ENCODE data around the gene ADGRF4.
A peak's percentile ranks its signal among the peaks of the same experiment; 100 is the strongest.

Gene ADGRF4, protein sequence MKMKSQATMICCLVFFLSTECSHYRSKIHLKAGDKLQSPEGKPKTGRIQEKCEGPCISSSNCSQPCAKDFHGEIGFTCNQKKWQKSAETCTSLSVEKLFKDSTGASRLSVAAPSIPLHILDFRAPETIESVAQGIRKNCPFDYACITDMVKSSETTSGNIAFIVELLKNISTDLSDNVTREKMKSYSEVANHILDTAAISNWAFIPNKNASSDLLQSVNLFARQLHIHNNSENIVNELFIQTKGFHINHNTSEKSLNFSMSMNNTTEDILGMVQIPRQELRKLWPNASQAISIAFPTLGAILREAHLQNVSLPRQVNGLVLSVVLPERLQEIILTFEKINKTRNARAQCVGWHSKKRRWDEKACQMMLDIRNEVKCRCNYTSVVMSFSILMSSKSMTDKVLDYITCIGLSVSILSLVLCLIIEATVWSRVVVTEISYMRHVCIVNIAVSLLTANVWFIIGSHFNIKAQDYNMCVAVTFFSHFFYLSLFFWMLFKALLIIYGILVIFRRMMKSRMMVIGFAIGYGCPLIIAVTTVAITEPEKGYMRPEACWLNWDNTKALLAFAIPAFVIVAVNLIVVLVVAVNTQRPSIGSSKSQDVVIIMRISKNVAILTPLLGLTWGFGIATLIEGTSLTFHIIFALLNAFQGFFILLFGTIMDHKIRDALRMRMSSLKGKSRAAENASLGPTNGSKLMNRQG

GRCh38 chr6:47698342-47698787 lies at the start of gene ADGRF4:
ADGRF4 (plus strand) TSS chr6:47698580; CDS start chr6:47707246, 8,666 bp downstream.
- DNase-seq, result no peak

DNA sequence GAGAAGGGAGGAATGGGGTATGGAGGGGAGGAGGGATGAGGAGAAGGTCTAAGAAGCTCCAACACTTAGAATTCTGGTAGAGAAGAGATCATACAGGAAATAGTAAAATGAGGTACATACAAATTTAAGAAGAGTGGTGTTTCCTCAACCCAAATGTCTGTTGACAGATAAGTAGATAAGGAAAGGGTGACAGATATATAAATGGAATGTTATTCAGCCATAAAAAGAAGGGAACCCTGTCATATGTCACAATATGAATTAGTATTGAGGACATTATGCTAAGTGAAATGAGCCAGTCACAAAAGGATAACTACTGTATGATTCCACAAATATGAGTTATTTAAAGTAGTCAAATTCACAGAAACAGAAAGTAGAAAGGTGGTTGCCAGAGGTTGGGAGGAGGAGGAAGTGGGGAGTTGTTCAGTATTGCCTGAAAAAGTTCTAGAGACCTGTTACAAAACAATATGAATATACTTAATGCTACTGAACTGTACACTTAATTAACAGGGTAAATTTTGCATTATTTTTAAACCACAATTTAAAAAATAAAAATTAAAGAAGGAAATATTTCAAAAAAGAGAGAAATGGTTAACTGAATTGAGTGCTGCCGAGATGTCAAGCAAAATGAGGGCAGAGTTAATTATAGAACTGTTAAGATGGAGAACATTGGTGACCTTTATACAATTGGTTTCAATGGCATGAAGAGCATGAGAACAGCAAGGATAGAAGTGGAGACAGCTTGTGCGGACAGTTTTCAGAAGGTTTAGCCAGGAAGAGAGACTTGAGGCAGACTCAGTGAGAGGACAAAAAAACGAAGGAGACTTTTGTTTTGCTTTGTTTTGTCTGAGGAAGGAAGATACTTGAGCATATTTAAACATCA lies 47.6 kb upstream of the ADGRF4 start:
- no peak for DNase-seq

DNA sequence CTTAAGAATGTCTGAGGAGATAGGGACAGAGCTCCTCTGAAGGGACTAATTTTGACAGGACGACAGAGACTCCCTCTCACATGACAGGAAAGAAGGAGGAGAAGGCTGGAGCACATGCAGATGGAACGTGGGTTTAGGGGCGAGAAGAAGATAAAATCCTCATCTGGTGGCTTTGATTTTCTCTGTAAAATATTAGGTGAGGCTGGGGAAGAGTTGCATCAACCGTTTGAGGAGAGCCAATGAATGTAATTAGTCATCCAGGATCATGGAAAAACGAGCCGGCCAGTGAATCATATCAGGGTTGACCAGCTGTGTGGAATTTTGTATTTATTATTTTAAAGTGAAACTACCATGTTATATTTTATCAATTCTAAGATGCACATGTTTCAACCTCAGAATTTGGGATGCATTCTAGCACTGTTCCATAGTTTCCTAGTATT lies 46.9 kb upstream of the ADGRF4 start:
- no peak for DNase-seq

DNA sequence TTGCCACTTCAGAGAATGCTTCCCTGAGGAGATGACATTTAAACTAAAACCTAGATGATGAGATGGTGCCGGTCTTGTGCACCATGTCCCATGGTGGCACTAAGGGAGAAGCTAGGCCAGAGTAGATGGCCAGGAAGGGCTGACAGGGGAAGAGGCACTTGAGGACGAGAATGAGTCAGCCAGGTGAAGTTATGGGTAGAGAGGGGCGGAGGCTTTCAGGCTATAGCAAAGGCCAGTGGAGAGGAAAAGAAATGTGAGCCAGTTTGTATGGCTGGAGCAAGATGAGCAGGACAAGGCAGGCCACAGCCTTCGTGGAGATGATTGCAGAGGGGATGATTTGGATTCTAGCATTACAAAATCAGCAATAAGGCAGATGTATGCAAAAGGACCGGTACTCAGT lies 44.7 kb upstream of the ADGRF4 start:
- DNase-seq, result no peak

DNA sequence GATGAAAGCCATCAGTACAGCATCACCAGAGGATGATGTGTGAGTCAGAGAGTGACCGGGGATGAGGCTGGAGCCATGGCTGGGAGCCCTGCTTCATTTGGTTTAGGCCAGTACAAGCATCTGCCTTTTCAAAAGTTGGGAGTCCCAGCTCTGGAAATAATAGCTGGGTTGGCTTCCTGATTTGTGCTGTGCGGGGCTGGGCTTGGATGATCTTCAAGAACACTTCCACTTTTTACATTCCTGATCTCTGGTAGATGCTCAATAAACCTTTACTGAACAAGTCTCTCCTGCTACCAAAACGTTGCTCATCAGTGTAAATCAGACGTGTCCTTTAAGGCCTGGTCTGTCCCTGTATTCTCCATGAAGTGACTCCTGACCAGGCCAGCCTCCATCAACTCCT lies 44.1 kb upstream of the ADGRF4 start:
- no peak for DNase-seq

DNA sequence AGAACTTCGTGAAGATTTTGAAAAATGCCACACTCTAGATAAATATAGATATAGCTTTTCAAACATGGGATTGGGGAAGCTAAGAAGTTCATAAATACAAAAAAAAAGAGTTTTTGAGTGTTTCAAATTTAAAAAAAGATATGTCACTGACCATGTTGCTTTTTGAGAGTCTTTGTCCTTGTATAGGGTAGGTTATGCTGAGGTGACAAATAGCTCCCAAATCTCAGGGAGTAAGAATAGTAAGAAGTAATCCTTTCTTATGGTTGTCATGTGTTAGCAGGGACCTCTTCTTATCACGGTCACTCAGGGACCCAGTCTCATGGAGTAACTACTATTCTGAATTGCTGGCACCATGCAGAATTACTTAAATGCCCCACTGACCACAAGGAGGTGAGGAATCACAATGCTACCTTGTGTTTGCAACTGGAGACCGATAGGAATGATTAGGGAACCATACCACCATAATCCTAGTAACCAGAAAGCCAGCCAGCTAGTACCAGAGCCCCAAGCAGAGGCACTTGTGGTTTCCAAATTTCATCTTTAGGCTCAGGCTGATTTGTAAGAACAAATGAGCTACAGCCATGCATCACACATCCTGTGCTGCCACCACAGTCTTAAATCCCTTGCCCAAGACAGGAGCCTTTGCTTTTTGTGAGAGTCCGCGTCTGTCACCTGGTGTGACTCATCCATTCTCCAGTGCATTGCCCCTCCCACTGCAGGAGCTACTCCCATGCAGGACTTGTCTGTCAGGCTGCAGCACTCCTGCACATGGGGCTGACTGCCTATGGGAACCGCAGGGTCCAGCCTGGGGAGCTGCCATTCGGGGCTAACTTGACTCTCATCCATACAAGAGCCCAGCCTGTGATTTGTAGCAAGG lies 42.4 kb upstream of the ADGRF4 start:
- peak; percentile 25 for DNase-seq

GRCh38 chr6:47661960-47662359 lies 36.4 kb upstream of the ADGRF4 start:
- DNase-seq, result no peak

DNA sequence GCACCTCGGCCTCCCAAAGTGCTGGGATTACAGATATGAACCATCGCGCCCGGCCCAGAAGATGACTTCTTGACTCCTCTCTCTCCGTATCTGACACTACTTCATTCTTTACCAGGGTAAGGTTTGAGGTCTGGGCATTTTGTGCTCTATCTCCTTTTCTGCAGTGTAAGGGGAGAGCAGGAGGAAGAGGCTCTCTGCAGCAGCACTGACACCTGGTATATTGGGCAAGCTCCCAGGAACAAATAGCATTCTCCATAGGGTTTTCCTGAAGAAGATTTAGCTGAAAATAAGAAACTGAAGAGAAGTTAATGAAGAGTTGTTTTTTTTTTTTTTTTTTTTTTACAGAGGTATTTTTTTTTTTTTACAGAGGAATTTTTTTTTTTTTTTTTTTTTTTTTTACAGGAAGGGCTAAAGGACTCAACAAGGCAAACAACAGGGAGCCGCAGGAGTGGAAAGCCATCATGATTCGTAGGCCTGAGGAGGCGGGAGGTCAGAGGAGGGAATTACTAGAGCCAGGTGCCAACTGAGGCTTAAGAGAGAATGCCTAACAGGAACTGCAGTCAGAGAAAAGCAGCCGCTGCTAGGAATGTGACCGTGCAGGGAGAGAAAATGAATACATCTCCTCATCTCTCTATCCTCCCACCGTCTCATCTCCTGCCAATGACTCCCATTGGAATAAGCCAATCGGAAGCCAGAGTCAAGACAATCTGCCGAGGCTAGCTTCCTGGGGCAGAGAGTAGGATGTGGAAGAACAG lies 34.7 kb upstream of the ADGRF4 start:
- DNase-seq, result no peak

DNA sequence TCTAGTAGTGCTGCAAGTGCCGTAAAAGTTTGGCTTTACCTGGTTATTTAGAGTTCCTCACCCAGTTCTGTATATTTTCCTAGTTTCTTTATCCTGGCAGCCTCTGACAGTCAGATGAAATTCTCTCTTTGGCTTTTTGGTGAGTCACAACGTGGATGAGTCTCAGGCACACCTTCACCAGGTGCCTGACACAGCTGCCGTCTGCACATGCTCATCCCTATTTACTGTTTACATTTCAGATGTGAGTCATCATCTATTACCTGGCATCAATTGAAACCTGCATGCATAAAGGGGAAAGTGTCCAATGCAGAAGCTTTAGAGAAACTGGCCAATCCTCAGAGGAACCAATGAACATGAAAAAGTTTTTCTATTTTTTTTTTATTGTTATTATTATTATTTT lies 33.3 kb upstream of the ADGRF4 start:
- no peak for DNase-seq

- no peak for DNase-seq
These were observed 28.5 kb upstream of the ADGRF4 start for GRCh38 chr6:47669684-47670513.

- no peak for DNase-seq
These were observed 27.5 kb upstream of the ADGRF4 start for GRCh38 chr6:47670851-47671250.

DNA sequence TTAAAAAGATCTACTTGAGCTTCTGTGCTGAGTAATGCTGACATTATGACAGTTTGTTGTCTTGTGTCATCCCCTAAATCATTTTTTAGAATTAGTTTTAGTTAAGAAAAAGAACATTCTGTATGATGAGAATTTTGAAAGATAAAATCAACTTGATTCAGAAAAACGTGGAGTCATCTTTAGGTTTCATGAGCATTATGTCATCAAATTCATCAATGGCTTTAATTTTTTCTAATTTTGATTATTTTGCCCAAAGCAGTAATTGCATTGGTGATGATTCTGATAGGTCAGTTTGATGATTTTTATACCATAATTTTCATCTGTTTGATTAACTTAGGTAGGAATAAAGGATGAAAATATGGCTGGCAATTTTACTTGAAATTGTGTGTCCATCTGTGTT lies 26.6 kb upstream of the ADGRF4 start:
- no peak for DNase-seq

- no peak for DNase-seq
These were observed 25.6 kb upstream of the ADGRF4 start for GRCh38 chr6:47672816-47673215.

DNA sequence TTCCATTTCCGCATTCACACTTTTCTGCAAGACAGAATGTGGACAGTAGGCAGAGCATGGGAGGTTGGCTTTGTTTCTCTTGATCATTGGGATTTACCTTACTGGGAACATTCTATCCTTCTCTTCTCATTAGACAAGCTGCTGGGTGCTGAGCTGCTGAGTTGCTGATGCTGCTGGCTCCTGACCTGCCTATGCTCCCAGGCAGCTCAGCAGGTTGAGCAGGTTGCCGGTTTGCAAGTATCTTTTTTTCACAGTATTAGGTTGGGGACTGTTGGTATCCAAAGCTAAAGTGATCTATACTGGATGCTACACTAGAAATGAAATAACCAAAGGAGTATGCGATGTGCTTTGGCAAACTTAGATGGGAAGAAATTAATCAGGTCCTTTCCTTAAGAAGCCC lies 23.7 kb upstream of the ADGRF4 start:
- no peak for DNase-seq

- DNase-seq, result no peak
These were observed 20.8 kb upstream of the ADGRF4 start for GRCh38 chr6:47677381-47678100.

- no peak for DNase-seq
These were observed 19.6 kb upstream of the ADGRF4 start for GRCh38 chr6:47678739-47679138.

- no peak for DNase-seq
These were observed 19.0 kb upstream of the ADGRF4 start for GRCh38 chr6:47679322-47679906.

- DNase-seq, result no peak
These were observed 18.3 kb upstream of the ADGRF4 start for GRCh38 chr6:47680051-47680450.

- DNase-seq, result no peak
These were observed 17.7 kb upstream of the ADGRF4 start for GRCh38 chr6:47680724-47681123.
